Measurements from ENCODE around the gene TMEM223. TPM values are rescaled to one million over a fixed set of nuclear protein-coding genes. Genes with fewer than 3 reads are reported as not detected.

Gene TMEM223
- total RNA-seq, 2 experiments from 2014 or later = 6.2 to 8.7 TPM

GRCh38 chr11:62796281-62796680, 4.5 kb upstream of the TMEM223 start:
- H3K4me3 Mint-ChIP-seq = no peak overlapping the region
- no peak for TF ChIP-seq CTCF (IDR thresholded peaks at IDR 0.05)
- Histone ChIP-seq H3K4me3 (ENCODE audit: low read length) (no peak overlapping the region), H3K27ac (ENCODE audit: low read depth in 1 of 2, low read length in 2 of 2) (no peak overlapping the region), H3K9me3 (ENCODE audit: control insufficient read depth in 1 of 2, insufficient read depth in 1 of 2, low read length in 2 of 2) (no peaks in the 10 kb centered on the region), H3K36me3 (ENCODE audit: insufficient read depth, low read length) (peaks cover 91% of the 10 kb centered on the region), H3K4me1 (ENCODE audit: insufficient read depth, low read length) (peaks cover 19% of the 10 kb centered on the region), H3K27me3 (ENCODE audit: control insufficient read depth in 1 of 2, insufficient read depth in 2 of 2, low read length in 2 of 2) (no peaks in the 10 kb centered on the region)
- no peaks in the 10 kb centered on the region for H3K27me3 Mint-ChIP-seq
- DNase-seq (no peak), ATAC-seq (ENCODE audit: poor library complexity) (no peak)
- ChIA-PET POLR2A (interaction anchor here (0.6 to 3.0 kb wide), 5 partner anchors 9 to 124 kb away, joined by 3 to 18 read pairs (median 3); partner anchors contain the start of genes LBHD1, NXF1, TMEM179B and WDR74), CTCF (interaction anchor here (1.7 kb wide), 1 partner anchor 10 kb away, joined by 7 read pairs; no protein-coding TSS in a partner anchor)
- peaks cover 20% of the 10 kb centered on the region for H3K4me1 Mint-ChIP-seq (ENCODE audit: low read depth)
- H3K36me3 Mint-ChIP-seq (ENCODE audit: low read depth) = peaks cover 89% of the 10 kb centered on the region
- H3K27ac Mint-ChIP-seq = no peak overlapping the region
- no peaks in the 10 kb centered on the region for H3K9me3 Mint-ChIP-seq
- intact Hi-C loops (cut with DNase I, micrococcal nuclease) = no loop called here

GRCh38 chr11:62794201-62794775, 2.5 kb upstream of the TMEM223 start:
- CTCF ChIA-PET = interaction anchor here (0.9 to 1.0 kb wide), 2 partner anchors 8 to 87 kb away, joined by 3 to 6 read pairs; partner anchors contain the start of gene SLC3A2
- Mint-ChIP-seq H3K36me3 (ENCODE audit: low read depth) (peaks cover 91% of the 10 kb centered on the region), H3K4me1 (ENCODE audit: low read depth) (peaks cover 38% of the 10 kb centered on the region), H3K9me3 (no peaks in the 10 kb centered on the region), H3K27me3 (no peaks in the 10 kb centered on the region), H3K4me3 (peak overlapping the region; percentile 49), H3K27ac (peak overlapping the region; percentile 71)
- Histone ChIP-seq H3K27ac (ENCODE audit: low read depth in 1 of 2, low read length in 2 of 2) (no peak overlapping the region), H3K27me3 (ENCODE audit: control insufficient read depth in 1 of 2, insufficient read depth in 2 of 2, low read length in 2 of 2) (no peaks in the 10 kb centered on the region), H3K4me1 (ENCODE audit: insufficient read depth, low read length) (peaks cover 36% of the 10 kb centered on the region), H3K9me3 (ENCODE audit: control insufficient read depth in 1 of 2, insufficient read depth in 1 of 2, low read length in 2 of 2) (no peaks in the 10 kb centered on the region), H3K36me3 (ENCODE audit: insufficient read depth, low read length) (peaks cover 84% of the 10 kb centered on the region), H3K4me3 (ENCODE audit: low read length) (no peak overlapping the region)
- intact Hi-C loops (cut with DNase I, micrococcal nuclease) = no loop called here
- DNase-seq (peak in 1 of 14 experiments; percentile 2), ATAC-seq (ENCODE audit: poor library complexity) (no peak)
- TF ChIP-seq CTCF (IDR thresholded peaks at IDR 0.05) = no peak
- POLR2A ChIA-PET = interaction anchor here (0.7 to 2.3 kb wide), 9 partner anchors 11 to 87 kb away, joined by 3 to 9 read pairs (median 6); partner anchors contain the start of genes HNRNPUL2, NXF1, POLR2G and SLC3A2

GRCh38 chr11:62792202-62792575, 383 bp upstream of the TMEM223 start:
- POLR2A ChIA-PET = interaction anchor here (0.6 to 8.8 kb wide), 13 partner anchors 8 to 127 kb away, joined by 3 to 273 read pairs (median 3); partner anchors contain the start of genes C11orf98, CSKMT, HNRNPUL2 and NXF1
- H3K4me3 Mint-ChIP-seq = peak overlapping the region; percentile 98
- no peaks in the 10 kb centered on the region for H3K9me3 ChIP-seq (ENCODE audit: control insufficient read depth in 1 of 2, insufficient read depth in 1 of 2, low read length in 2 of 2)
- peak overlapping the region; percentile 78 to 84 for H3K27ac ChIP-seq (ENCODE audit: low read depth in 1 of 2, low read length in 2 of 2)
- H3K27ac Mint-ChIP-seq = peak overlapping the region; percentile 98
- no peaks in the 10 kb centered on the region for H3K27me3 Mint-ChIP-seq
- H3K27me3 ChIP-seq (ENCODE audit: control insufficient read depth in 1 of 2, insufficient read depth in 2 of 2, low read length in 2 of 2) = no peaks in the 10 kb centered on the region
- peaks cover 87% of the 10 kb centered on the region for H3K36me3 Mint-ChIP-seq (ENCODE audit: low read depth)
- CTCF ChIA-PET = interaction anchor here (1.0 kb wide), 1 partner anchor 89 kb away, joined by 3 read pairs; the partner anchor contains the start of gene SLC3A2
- peak in 4 of 14 experiments; percentile 8 to 58 (median 20) for DNase-seq
- peaks cover 71% of the 10 kb centered on the region for H3K36me3 ChIP-seq (ENCODE audit: insufficient read depth, low read length)
- peaks cover 56% of the 10 kb centered on the region for H3K4me1 Mint-ChIP-seq (ENCODE audit: low read depth)
- peaks cover 54% of the 10 kb centered on the region for H3K4me1 ChIP-seq (ENCODE audit: insufficient read depth, low read length)
- peak overlapping the region; percentile 99 for H3K4me3 ChIP-seq (ENCODE audit: low read length)
- no peaks in the 10 kb centered on the region for H3K9me3 Mint-ChIP-seq
- peak; percentile 10 for ATAC-seq (ENCODE audit: poor library complexity)
- TF ChIP-seq CTCF (IDR thresholded peaks at IDR 0.05) = no peak
- intact Hi-C loops (cut with DNase I, micrococcal nuclease) = loop anchor here in 1 of 2 experiments (1.0 kb wide), 1 partner anchor 13 kb away; the partner anchor contains the start of gene NXF1
